ENCODE results near the gene KTI12.

The KTI12 gene

DNA sequence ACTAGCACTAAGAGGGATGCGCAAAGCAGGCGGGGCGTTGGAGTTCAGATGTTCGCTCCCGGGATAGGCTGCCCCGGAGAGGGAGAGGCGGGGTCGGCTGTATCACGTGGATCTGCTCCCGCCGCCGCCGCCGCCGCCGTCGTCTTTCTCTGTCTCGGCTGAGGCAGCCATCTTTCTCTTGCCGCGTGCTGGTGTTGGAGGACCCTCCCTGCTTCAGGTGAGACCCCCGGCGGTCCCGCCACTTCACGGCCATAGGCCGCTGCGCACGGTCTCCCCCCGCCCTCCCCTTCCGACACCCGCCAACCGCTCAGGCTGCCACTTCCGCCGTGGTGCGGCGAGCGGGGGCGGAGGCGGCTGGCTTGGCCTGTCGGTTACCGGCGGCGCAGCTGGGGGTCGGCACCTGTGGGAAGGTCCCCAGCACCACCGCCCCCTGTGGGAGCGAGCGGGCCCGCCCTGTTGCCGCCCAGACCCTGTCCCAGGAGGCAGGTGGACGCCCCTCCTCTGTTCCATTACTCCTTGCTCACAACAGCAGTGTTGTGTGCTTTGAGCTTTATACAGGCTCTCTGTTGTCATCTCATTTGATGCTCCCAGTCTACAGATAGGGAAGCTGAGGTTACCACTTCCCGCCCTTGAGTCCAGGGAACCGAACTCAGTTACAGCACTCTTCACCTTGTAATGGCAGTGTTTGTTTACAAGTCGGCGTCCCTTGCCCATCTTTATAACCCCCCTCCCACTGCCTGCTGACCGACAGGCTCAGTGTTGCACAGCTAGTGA lies 22.7 kb upstream of the KTI12 start, which contains the start of gene BTF3L4:
BTF3L4 (plus strand) TSS at position 133 of the 774 bp plus-strand sequence. CDS start 3,553 bp downstream, outside the sequence.
- Histone ChIP-seq H3K27me3 (ENCODE audit: insufficient read depth, low read depth) (no peaks in the 10 kb centered on the region), H4K20me1 (ENCODE audit: insufficient read depth) (peaks cover 22% of the 10 kb centered on the region; the same call in 1 of the 2 replicates), H3K4me3 (IDR thresholded peaks at IDR 0.05; ENCODE audit: insufficient read depth, low read depth, low read length) (peak within 1 kb of the TSS; percentile 97), H3K4me1 (ENCODE audit: low read depth, poor library complexity, severe bottlenecking) (peaks cover 48% of the 10 kb centered on the region), H3K4me2 (peak within 1 kb of the TSS; percentile 98), H3K27ac (peak within 1 kb of the TSS; percentile 74), H3K9ac (peak within 1 kb of the TSS; percentile 92), H2AFZ (ENCODE audit: low read depth) (peak within 1 kb of the TSS; percentile 91), H3K36me3 (ENCODE audit: insufficient read depth) (no peaks in the 10 kb centered on the region; the same call in 1 of the 2 replicates), H3K79me2 (ENCODE audit: insufficient read depth, low read depth) (peaks cover 70% of the 10 kb centered on the region)
- TF ChIP-seq, protein P1, sequence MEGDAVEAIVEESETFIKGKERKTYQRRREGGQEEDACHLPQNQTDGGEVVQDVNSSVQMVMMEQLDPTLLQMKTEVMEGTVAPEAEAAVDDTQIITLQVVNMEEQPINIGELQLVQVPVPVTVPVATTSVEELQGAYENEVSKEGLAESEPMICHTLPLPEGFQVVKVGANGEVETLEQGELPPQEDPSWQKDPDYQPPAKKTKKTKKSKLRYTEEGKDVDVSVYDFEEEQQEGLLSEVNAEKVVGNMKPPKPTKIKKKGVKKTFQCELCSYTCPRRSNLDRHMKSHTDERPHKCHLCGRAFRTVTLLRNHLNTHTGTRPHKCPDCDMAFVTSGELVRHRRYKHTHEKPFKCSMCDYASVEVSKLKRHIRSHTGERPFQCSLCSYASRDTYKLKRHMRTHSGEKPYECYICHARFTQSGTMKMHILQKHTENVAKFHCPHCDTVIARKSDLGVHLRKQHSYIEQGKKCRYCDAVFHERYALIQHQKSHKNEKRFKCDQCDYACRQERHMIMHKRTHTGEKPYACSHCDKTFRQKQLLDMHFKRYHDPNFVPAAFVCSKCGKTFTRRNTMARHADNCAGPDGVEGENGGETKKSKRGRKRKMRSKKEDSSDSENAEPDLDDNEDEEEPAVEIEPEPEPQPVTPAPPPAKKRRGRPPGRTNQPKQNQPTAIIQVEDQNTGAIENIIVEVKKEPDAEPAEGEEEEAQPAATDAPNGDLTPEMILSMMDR (conservative IDR thresholded peaks at IDR 0.05; ENCODE audit: low read depth, low read length) = peak; percentile 39; the same call in 1 of the 2 replicates

DNA sequence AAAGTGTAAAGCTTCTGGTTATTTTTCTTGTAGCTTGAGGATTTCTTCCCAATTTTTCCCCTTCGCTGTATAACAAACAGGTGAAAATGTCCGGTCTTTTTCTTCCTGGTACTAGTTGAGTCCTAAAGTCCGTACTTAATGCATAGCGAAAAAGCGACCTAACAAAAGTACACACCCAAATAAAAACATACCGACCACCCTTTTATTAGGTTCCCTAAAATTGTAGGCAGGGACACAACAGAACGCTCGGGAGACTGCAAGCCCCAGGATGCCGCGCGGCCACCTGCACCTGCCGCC lies 22.2 kb upstream of the KTI12 start:
- H3K36me3 ChIP-seq (ENCODE audit: insufficient read depth) = no peaks in the 10 kb centered on the region; the same call in 1 of the 2 replicates

DNA sequence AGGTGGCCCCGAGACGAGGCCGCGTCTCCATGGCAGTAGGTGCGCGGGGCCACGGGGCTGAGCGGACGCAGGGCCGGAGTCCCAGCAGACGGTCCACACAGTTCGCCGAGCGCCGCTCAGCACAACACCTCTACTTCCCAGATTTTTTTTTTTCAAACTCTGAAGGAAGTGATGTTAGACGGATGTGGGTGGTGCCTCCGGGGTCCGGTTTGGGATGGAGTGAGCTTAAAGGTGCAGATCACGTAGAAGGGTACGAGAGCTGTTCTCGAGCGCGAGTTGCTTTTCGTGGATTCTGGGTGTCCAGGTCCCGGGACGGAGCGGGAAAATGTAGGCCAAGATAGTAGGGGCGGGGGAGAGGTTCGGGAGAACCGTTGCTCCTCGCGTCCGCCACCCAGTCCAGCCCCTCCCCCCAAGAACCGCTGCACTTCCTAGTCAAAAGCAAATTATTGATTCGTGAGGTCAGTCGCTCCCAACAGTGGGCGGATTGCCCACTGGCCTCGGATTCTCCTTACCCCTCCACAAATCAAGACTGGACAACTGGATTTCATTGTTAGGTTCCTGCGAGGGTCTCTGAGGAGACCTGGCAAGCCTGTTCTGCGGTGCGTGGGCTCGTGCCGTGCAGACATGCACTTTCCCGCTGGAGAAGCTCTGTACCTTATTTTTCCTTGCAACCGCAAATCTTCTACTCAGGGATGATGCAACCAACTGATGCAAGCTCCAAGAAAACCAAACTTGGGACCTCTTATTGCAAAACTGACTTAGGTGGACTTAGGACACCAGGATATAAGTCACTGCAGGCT lies 21.7 kb upstream of the KTI12 start, which contains the start of gene TXNDC12:
TXNDC12 (minus strand) TSS at position 126 of the 800 bp plus-strand sequence; CDS start at position 31, 95 bp downstream.
- TF ChIP-seq, protein P1 (conservative IDR thresholded peaks at IDR 0.05; ENCODE audit: low read depth, low read length) = no peak
- Histone ChIP-seq H3K9ac (peak within 1 kb of the TSS; percentile 92), H4K20me1 (ENCODE audit: insufficient read depth) (peaks cover 22% of the 10 kb centered on the region; the same call in 1 of the 2 replicates), H3K4me2 (peak within 1 kb of the TSS; percentile 72), H3K4me3 (IDR thresholded peaks at IDR 0.05; ENCODE audit: insufficient read depth, low read depth, low read length) (peak within 1 kb of the TSS; percentile 97), H3K79me2 (ENCODE audit: insufficient read depth, low read depth) (peaks cover 59% of the 10 kb centered on the region), H3K27ac (peak within 1 kb of the TSS; percentile 74), H2AFZ (ENCODE audit: low read depth) (peak within 1 kb of the TSS; percentile 91), H3K36me3 (ENCODE audit: insufficient read depth) (no peaks in the 10 kb centered on the region; the same call in 1 of the 2 replicates), H3K27me3 (ENCODE audit: insufficient read depth, low read depth) (no peaks in the 10 kb centered on the region; the same call in 1 of the 2 replicates), H3K4me1 (ENCODE audit: low read depth, poor library complexity, severe bottlenecking) (peaks cover 48% of the 10 kb centered on the region)

More for the DNA sequence above, 22.2 kb upstream of the KTI12 start:
- Histone ChIP-seq H3K4me3 (IDR thresholded peaks at IDR 0.05; ENCODE audit: insufficient read depth, low read depth, low read length) (peak overlapping the region; percentile 97), H3K9ac (peak overlapping the region; percentile 92), H2AFZ (ENCODE audit: low read depth) (peak overlapping the region; percentile 91), H3K27ac (peak overlapping the region; percentile 74), H3K79me2 (ENCODE audit: insufficient read depth, low read depth) (peaks cover 64% of the 10 kb centered on the region), H3K4me1 (ENCODE audit: low read depth, poor library complexity, severe bottlenecking) (peaks cover 48% of the 10 kb centered on the region), H4K20me1 (ENCODE audit: insufficient read depth) (peaks cover 22% of the 10 kb centered on the region; the same call in 1 of the 2 replicates), H3K4me2 (peak overlapping the region; percentile 72), H3K27me3 (ENCODE audit: insufficient read depth, low read depth) (no peaks in the 10 kb centered on the region)
- TF ChIP-seq, protein P1 (conservative IDR thresholded peaks at IDR 0.05; ENCODE audit: low read depth, low read length) = no peak

DNA sequence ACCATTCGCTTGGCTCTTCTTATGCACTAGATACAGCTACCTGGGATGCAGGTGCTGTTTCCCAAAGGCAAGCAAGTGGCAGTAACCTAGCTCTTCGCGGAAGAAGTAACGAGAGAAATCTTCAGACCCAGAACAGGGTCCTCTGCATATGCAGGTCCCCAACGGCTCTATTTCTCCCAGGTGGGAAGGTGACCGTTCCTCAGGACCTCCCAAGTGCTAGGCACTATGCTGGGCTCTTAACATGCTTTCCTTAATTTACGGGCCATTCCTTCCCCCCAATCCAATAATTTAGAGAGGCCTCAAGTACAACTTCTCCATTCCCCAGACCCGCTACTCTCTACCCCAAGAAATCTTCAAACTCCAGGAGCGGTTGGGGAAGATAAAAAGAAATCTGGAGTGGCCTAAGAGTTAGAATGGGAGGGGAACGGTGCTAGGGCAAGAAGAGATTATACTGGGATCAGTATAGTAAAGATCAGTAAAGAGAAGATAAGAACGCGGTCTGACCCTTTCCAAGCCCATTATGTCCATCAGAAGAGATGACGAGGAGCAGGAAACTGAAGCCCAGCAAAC lies 21.0 kb upstream of the KTI12 start:
- peaks cover 52% of the 10 kb centered on the region for H3K79me2 ChIP-seq (ENCODE audit: insufficient read depth, low read depth)

More for the DNA sequence above, 21.0 kb upstream of the KTI12 start:
- H2AFZ ChIP-seq (ENCODE audit: low read depth) = peak overlapping the region; percentile 91
- no peaks in the 10 kb centered on the region for H3K36me3 ChIP-seq (ENCODE audit: insufficient read depth)
- TF ChIP-seq, protein P1 (conservative IDR thresholded peaks at IDR 0.05; ENCODE audit: low read depth, low read length) = no peak
- H3K4me2 ChIP-seq = peak overlapping the region; percentile 72
- H4K20me1 ChIP-seq (ENCODE audit: insufficient read depth) = peaks cover 22% of the 10 kb centered on the region; the same call in 1 of the 2 replicates
- H3K4me3 ChIP-seq (IDR thresholded peaks at IDR 0.05; ENCODE audit: insufficient read depth, low read depth, low read length) = peak overlapping the region; percentile 97
- peaks cover 43% of the 10 kb centered on the region for H3K4me1 ChIP-seq (ENCODE audit: low read depth, poor library complexity, severe bottlenecking)
- peak overlapping the region; percentile 74 for H3K27ac ChIP-seq
- H3K27me3 ChIP-seq (ENCODE audit: insufficient read depth, low read depth) = no peaks in the 10 kb centered on the region; the same call in 1 of the 2 replicates
- H3K9ac ChIP-seq = peak overlapping the region; percentile 92
